Skin epidermis (tissue), 12 donors: Measurements from ENCODE around the gene SHISAL2A.

Experiments
- H3K27ac ChIP-seq, 21 experiments: fragments of 200-600 bp; sonication (generic) in 11 of 21; one replicate each; pipeline ENCODE4 v1.5.0; 2020; ENCODE audit warnings: mild to moderate bottlenecking in 3 of 21, inconsistent platforms in 2 of 21, moderate library complexity in 2 of 21
- H3K4me3 ChIP-seq, 7 experiments: fragments of 200-600 bp; sonication (generic) in 2 of 7; one replicate each; pipeline ENCODE4 v1.5.0; 2020; ENCODE audit warnings: inconsistent platforms in 2 of 7, mild to moderate bottlenecking in 2 of 7, moderate library complexity in 1 of 7

SHISAL2A gene

DNA sequence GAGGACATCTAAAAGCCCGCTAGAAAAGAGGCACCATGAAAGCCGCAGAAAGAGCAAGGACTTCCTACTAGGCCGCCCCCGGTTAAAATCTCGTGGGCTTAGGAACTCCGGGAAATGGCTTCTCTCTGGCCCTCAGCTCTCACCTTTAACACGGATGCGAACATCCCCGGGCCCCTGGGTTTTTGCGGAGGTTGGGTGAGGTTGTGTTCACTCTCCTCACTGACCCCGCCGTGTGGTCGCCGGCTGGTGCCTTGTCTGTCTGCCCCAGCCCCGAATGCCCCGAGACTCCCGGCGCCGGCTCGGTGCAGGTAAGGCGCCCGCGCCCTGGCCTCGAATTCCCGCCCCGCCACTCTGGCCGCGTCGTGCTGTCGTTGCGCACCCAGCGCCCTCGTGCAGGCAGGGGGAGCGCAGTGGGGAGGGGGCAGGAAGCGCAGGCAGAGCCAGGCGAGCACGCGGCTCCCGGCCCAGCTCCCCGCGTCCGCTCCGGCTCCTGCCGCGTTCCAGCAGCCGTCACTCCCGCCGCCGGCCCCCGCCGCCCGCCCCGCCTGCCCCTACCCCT, at the start of gene SHISAL2A:
SHISAL2A (plus strand) TSS at position 437 of the 559 bp plus-strand sequence. CDS start 326 bp downstream, outside the sequence.
- Histone ChIP-seq H3K4me3 (peak within 1 kb of the TSS; percentile 26 to 47 (median 39)), H3K27ac (peak within 1 kb of the TSS in 18 of 21 experiments; percentile 2 to 92 (median 66))

DNA sequence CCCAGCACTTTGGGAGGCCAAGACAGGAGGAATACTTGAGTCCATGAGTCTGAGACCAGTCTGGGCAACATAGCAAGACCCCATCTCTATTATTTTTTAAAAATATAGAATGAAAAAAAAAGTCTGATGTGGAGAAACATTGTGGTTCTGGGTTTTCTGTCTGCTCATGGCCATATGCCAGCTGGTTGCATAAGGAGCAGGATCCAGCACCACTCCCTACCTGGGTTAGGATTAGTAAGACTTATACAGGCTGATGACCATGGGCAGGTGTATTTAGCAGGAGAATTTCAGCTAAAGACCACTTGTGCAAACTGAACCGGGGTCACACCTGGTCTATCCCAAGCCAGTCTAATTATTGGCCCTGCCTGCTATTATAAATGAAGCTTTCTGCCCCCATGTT, 47.5 kb upstream of the SHISAL2A start:
- H3K4me3 ChIP-seq, result no peak overlapping the region
- no peak overlapping the region for H3K27ac ChIP-seq

DNA sequence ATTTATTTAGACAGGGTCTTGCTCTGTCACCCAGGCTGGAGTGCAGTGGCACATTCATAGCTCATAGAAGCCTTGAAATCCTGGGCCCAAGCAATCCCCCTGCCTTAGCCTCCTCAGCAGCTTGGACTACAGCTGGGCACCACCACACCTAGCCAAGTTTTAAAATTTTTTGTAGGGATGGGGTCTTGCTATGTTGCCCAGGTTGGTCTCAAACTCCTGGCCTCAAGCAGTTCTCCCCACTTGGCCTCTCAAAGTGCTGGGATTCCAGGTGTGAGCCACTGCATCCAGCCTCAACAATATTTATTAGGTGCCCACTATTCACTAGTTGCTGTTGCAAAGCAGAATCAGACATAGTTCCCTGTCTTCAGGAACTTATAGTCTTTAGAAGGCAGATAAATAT, 44.9 kb upstream of the SHISAL2A start:
- H3K27ac ChIP-seq, result no peak overlapping the region
- no peak overlapping the region for H3K4me3 ChIP-seq

DNA sequence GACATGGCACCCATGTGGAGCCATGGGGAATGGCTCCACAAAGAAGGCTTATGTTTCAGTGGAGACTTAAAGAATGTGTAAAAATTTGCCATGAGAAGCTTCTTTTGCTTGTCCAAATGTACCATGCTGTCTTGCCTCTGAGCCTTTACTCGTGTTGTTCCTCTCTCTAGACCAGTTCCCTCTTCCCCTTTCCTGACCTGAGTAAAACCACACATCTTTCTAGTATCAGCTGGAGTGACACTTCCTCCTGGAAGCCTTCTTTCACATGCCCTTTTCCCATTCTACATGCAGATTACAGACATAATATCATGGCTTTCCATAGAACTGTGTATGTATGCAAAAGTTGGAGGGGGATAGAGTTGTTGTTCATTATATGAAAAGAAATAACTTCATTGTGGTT, 44.4 kb upstream of the SHISAL2A start:
- no peak overlapping the region for H3K4me3 ChIP-seq
- H3K27ac ChIP-seq, result no peak overlapping the region

DNA sequence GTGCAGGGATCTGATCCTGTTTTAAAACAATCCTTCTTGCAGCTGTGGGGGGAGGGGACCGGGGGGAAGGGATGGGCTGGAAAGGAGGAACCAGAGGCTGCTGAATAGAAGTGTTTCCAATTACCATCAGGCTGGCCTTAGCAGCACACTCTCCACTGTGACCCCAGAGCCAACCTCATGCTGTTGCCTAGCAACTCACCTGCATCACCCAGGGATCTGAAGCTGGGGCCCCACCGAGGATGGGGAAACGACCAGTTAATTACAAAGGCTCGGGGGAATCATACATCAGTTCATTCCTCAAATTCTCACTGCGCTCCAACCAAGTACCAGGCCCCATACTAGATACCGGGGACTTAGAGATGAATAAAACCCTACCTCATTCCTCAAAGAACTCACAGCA, 42.7 kb upstream of the SHISAL2A start:
- no peak overlapping the region for H3K27ac ChIP-seq
- H3K4me3 ChIP-seq, result no peak overlapping the region

DNA sequence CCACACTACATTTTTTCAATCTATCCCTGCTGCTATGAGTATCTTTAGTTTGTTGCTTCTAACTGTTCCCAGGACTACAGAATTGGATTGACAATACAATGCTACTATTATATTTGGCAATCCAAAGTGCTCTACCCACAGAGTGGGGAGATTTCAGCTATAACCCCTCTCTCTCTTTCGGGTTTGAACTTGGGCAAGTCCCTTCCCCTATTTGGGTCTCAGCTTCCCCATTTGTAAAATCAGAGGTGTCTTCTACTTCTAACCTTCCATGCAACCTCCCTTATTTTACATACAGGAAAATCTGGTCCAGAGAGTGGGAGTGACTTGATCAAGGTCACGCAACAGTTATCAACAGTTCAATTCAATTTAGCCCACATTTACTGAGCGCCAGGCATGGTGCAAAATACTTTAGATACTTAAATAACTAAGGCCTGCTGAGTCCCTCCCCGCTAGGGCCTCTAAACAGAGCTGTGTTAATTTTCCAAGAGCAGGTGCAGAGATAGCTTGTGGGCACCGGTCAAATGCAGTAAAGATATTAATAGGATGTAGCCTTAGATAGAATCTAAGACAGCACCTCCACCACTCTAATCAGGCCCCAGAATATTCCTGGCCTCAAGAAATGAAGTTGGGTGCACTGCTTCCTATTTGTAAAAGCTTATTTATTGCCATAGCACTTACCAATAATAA, 40.2 kb upstream of the SHISAL2A start:
- Histone ChIP-seq H3K27ac (no peak overlapping the region), H3K4me3 (no peak overlapping the region)

DNA sequence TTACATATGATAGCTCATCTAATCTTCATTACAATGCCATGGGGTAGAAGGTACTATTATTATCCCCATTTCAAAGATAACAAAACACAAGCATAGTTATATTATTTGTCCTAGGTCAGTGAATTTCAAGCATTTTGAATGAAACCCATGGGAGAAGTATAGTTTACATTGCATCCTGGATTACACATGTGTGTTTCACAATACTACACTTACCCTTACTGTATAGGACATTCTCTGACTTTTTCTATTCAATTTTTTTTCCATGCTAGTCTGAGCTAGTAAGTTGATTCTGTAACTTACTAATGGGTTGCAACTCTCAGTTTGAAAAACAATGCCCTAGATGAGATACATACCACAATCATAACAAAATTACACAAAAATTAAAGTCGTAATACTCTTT, 39.5 kb upstream of the SHISAL2A start:
- Histone ChIP-seq H3K27ac (no peak overlapping the region), H3K4me3 (no peak overlapping the region)

DNA sequence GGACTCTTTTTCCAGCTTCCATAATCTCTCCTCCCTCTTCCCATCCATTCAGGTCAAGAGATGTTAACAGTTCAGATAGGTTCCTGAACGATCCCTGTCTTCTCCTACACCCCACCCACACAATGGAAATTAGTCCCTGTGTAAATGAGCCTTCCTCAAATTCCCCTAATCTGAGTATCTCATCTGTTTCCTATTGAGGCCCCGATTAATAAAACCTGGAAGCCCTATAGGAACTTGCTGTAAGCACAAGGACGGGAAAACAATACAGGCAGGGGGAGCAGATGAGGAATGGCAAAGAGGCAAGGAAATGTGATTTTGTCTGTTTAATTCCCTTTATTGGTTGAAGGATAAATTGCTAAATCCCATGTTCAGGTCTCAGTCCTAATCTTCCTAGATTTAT, 37.9 kb upstream of the SHISAL2A start:
- Histone ChIP-seq H3K4me3 (no peak overlapping the region), H3K27ac (no peak overlapping the region)

DNA sequence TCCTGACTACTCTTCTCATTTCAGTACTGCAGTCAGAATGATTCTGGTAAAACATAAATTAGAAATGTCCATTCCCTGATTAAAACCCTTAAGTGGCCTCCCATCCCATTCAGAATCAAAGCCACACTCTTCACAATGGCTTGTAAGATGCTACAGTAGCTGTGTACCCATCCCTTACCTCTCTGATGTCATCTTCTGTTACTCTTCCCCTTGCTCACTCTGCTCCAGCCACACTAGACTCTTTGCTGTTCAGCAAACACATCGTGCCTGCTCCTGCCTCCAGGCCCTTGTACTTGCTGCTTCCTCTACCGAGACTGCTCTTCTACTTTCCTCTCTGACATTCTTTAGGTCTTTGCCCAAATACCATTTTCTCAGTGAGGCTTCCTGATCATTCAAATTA, 35.1 kb upstream of the SHISAL2A start:
- Histone ChIP-seq H3K27ac (no peak overlapping the region), H3K4me3 (no peak overlapping the region)

DNA sequence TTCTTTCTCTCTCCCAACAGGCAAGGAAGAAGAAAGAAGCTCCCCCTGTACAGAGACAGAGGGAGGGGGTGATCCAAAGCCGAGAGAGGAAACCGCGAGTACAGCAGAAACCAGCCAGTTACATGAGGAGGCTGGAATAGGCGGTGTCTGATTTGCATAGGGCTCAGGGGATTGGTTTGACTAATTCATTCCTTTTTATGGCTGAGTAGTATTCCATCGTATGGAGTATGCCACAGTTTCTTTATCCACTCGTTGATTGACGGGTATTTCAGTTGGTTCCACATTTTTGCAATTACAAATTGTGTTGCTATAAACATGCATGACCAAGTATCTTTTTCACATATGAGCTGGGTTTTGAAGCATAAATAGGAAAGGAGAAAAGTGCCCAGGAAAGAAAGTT, 34.2 kb upstream of the SHISAL2A start:
- H3K27ac ChIP-seq, result no peak overlapping the region
- no peak overlapping the region for H3K4me3 ChIP-seq

DNA sequence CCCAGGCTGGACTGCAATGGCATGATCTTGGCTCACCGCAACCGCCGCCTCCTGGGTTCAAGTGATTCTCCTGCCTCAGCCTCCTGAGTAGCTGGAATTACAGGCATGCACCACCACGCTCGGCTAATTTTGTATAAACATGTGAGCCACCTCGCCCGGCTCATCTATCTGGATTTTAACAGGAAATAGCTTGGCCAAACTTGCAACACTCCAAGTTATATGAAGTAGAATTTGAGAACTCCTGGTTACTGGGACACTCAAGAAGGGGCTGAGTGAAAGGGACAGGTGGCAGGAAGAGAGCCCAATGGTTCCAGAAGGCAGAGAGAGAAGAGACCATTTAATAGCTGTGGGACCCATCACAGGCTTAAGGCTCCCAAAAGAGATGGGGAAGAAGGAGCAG, 33.7 kb upstream of the SHISAL2A start:
- Histone ChIP-seq H3K27ac (no peak overlapping the region), H3K4me3 (no peak overlapping the region)

DNA sequence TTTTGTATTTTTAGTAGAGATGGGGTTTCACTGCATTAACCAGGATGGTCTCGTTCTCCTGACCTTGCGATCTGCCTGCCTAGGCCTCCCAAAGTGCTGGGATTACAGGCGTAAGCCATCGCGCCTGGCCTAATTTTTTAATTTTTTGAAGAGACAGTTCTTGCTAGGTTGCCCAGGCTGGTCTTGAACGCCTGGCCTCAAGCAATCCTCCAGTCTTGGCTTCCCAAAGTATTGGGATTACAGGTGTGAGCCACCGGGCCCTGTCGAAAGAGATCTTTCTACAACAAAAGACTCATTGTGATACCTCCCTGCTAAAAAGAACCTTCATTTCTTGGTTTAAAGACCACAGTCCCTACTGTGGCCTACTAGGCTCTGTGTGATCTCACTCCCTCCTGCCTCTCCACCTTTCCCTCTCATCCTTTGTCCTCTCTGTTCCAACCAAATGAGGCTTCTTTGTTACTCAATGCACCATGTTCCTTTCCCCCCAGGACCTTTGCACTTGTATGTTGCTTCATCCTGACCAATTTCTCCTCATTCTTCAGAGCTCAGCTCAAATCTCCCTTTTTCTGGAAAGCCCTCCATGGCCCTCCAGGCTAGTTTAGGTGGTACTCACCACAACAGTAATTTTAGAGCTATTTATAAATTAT, 32.3 kb upstream of the SHISAL2A start:
- Histone ChIP-seq H3K27ac (no peak overlapping the region), H3K4me3 (no peak overlapping the region)

DNA sequence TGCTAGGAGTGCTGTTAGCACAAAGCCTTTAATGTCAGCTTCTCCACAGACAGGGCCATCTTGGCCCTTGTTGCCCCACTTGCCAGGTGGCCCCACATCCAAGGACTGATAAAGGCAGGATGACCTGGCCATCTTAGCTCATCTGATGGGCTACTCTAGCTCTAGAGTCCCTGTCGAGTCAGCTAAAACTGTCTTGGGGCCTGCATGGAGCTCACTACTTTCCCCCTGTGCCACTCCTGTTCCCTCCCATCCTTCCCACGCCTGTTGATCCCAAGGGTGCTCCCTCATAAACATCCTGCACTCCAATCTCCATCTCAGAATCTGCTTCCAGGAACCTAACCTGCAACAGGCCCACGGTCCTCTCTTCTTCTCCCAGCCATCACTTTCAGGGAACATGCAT, 31.4 kb upstream of the SHISAL2A start:
- H3K27ac ChIP-seq, result peak overlapping the region in 7 of 21 experiments; percentile 68 to 88 (median 82)
- peak overlapping the region in 4 of 7 experiments; percentile 42 to 58 (median 55) for H3K4me3 ChIP-seq

DNA sequence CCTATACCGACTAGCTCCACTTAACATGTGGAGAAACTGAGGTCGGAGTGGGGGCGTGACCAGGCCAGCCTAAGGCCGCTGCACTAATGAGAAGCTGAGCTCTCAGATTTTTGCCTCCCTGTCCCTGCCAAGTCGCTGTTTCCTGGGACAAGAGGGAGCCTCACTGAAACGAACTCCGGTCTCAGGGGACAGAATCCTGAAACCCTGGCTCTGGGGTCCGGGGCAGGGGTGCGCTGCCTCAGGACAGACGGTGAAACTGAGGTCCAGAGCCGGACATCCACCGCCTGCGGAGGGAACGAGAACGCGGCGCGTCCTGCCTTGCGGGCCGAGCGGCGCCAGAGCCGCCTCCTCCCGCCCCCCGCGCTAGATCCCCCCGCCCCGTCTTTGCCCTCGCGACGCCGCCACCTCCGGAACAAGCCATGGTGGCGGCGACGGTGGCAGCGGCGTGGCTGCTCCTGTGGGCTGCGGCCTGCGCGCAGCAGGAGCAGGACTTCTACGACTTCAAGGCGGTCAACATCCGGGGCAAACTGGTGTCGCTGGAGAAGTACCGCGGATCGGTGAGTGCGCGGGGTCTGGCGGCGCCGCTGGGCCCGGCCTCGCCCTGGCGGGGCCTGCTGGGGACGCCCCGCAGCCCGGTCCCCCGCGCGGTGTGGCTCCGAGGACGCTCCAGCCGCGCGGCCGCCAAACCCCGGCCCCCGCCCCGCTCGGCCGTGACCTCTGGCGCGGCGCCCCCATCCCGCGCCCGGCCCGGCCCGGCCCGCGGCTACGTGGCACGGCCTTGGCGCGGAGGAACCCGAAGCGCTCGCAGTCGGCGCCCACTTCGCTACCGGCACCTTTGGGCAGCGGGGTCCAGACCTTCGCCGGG, 30.7 kb upstream of the SHISAL2A start, which contains the start of gene GPX7:
GPX7 (plus strand) TSS at position 381 of the 865 bp plus-strand sequence; CDS start at position 420, 39 bp downstream.
- peak within 1 kb of the TSS in 20 of 21 experiments; percentile 39 to 88 (median 81) for H3K27ac ChIP-seq
- H3K4me3 ChIP-seq, result peak within 1 kb of the TSS; percentile 42 to 59 (median 58)

DNA sequence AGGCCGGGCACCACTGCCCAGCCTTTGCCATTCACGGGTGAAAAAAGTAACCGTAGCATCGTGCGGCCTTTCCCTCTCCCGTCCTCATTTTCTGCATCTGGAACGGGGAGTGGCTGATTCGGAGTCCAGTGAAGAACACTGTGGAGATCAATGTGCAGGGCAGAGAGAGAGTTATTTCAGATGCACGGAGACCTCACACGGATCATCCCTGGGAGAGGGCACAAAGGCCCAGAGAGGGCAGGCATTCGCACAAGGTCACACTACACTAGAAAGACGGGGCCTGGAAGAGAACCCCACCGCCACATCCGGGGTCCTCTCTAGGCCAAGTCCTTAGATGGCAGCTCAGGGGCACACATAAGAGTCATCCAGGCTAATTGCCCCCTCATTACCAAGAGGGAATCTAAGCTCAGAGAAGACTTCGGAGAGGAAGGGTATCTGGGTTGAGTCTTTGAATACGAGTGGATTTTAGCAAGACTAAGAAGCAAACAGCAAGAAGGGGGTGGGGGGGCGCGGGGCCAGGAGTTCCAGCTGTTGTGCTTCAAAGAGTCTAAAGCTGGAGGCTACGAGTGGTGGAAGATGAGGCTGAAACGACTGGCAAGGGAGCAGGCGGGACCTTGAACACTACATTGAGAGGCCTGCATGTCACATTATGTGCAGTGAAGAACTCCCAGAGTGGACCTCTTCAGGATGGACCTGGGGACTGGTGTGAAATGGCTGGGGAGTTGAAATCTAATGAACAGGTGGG, 29.9 kb upstream of the SHISAL2A start:
- Histone ChIP-seq H3K4me3 (peak overlapping the region; percentile 42 to 59 (median 58)), H3K27ac (peak overlapping the region in 19 of 21 experiments; percentile 34 to 88 (median 81))

DNA sequence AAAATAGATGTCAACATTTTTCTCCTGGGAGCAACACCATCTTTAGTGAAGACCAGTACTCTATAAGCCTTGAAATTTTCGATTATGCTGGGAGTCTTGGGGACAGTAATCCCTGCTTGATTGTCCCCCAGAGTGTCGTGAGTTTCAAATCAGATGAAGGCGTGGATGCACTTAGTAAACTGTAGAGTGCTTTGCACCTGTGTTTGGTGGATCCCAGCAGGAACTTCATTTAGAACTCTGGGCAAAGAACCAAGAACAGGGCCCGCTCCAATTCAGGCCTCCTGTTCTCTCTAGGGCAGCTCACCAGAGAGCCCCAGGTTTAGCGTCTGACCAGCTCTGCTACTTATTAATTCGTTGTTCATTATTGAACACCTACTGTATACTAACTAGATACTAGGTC, 29.3 kb upstream of the SHISAL2A start:
- Histone ChIP-seq H3K4me3 (peak overlapping the region in 1 of 7 experiments; percentile 58), H3K27ac (peak overlapping the region in 3 of 21 experiments; percentile 81 to 88 (median 86))

DNA sequence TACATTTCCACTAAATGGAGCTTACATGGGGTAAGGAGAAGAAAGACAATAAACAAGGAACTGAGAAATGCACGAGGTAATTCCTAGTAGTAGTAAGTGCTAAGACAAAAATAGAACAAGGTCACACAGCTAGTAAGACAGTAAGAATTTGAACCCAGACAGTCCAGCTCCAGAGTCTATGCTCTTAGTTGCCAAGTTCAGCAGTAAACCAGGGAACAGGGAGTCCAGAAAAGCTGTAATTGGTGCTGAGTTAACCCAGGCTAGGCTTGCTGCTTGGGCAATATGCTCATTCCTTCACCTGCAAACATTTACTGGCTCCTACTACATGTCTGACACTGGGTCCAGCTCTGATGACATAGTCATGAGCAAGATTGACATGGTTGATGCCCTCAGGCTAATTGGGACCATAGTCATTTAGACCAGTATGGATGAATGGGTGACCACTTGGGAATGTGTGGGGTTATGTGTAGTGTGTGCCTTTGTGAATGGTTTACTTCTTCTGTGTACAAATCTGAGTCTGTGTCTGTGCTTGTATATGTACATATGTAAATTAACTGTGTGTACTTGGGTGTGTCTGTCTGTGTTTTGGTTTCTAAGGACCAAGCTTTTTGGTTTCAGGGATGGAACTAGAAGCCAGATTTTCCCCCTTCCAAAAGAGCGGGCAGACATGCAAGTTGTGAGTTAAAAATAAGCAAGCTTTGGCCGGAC, 28.8 kb upstream of the SHISAL2A start:
- H3K4me3 ChIP-seq, result no peak overlapping the region
- H3K27ac ChIP-seq, result peak overlapping the region in 1 of 21 experiments; percentile 86

DNA sequence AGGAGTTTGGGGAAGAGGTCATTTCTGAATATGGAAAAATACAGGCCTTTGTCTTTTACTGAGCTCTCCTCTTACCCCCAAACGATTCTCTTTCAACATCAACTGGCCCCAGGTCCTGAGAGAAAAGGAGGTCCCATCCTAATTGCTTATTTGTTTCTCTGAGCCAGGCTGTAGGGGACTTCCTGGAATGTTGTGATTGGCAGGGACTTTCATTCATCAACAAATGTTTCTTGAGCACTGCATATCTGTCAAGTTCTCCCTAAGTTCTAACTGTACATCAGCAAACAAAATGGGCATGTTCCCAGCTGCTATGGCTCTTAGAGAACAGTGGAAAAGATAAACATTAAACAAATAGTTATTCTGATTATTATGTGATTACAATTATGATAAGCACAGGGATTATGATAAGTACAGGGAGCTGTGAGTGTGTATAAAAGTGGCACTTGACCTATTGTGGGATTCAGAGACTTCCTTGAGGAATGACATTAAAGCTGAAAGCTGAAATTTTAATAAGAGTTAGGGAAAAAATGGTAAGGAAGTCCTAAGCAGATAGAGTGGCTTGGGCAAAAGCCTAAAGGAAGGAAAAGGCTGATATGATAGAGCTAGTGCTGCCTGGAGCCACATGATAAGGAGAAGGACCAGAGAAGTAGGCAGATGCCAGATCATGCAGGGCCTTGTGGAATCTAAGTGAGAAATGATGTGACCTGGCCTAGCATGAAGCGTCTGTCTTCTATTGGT, 19.2 kb upstream of the SHISAL2A start:
- no peak overlapping the region for H3K27ac ChIP-seq
- H3K4me3 ChIP-seq, result no peak overlapping the region
